H1 (cell line): Measurements from ENCODE around the gene MOB3C. TPM values are rescaled to one million over a fixed set of nuclear protein-coding genes. Genes with fewer than 3 reads are reported as not detected.

ENCODE experiments used
- CTCF ChIA-PET: fragments of 300-600 bp; sonication (Branson Sonifier 250); formaldehyde crosslinking; loops from one replicate; lab custom pipeline; 2021; ENCODE audit not compliant: partially characterized antibody; lab: Charles Lee
- POLR2A ChIA-PET: fragments of 300-600 bp; sonication (Branson Sonifier 250); formaldehyde crosslinking; loops from one replicate; lab custom pipeline; 2021; ENCODE audit warnings: inconsistent platforms; ENCODE audit not compliant: partially characterized antibody; lab: Charles Lee
- DNase-seq, 2 experiments: peaks; one replicate each; pipeline versions ENCODE4 v3.0.0 to v3.0.0-alpha.2; 2010 to 2022; ENCODE audit warnings: low spot score in 2 of 2, low read depth in 1 of 2, mixed read lengths in 1 of 2
- FAIRE-seq: peaks from 2 replicates; lab custom pipeline; 2011; peaks lifted over from hg19 to GRCh38; lab: Jason Lieb, UNC
- H2AFZ ChIP-seq: 2 replicates; pipeline ENCODE4 v1.8.1; 2012; ENCODE audit warnings: low read length, inconsistent platforms
- H2AK5ac ChIP-seq: 2 replicates; pipeline ENCODE4 v1.6.1; 2013; ENCODE audit warnings: low read depth, low read length
- H2BK120ac ChIP-seq: replicated peaks from 2 replicates; pipeline ENCODE3; 2013; ENCODE audit warnings: low read depth, low read length, inconsistent platforms
- H2BK12ac ChIP-seq: 2 replicates; pipeline ENCODE4 v1.6.1; 2013; ENCODE audit warnings: low read depth, low read length
- H2BK15ac ChIP-seq: 2 replicates; pipeline ENCODE4 v1.6.1; 2013; ENCODE audit warnings: low read length
- H2BK20ac ChIP-seq: 2 replicates; pipeline ENCODE4 v1.6.1; 2013; ENCODE audit warnings: low read length
- H2BK5ac ChIP-seq: 2 replicates; pipeline ENCODE4 v1.6.1; 2013; ENCODE audit warnings: low read depth, low read length
- H3K14ac ChIP-seq: 2 replicates; pipeline ENCODE4 v1.6.1; 2013; ENCODE audit warnings: inconsistent platforms; ENCODE audit not compliant: insufficient read length
- H3K18ac ChIP-seq: 2 replicates; pipeline ENCODE4 v1.6.1; 2013; ENCODE audit warnings: low read length; ENCODE audit errors: extremely low read depth
- H3K23ac ChIP-seq: 2 replicates; pipeline ENCODE4 v1.6.1; 2013; ENCODE audit warnings: inconsistent platforms; ENCODE audit not compliant: insufficient read length
- H3K23me2 ChIP-seq: 2 replicates; pipeline ENCODE4 v1.6.1; 2013; ENCODE audit warnings: low read depth, low read length
- H3K27ac ChIP-seq: 2 replicates; pipeline ENCODE4 v1.6.1; 2011; ENCODE audit warnings: low read depth, low read length, inconsistent platforms
- H3K27me3 ChIP-seq, 4 experiments: replicated peaks in 1 of 4; 1 replicate in 1 of 4; 2 replicates in 3 of 4; pipeline versions ENCODE4 v1.6.1 to v1.8.1; 2011 to 2013; ENCODE audit warnings: low read length in 3 of 4, mild to moderate bottlenecking in 3 of 4, inconsistent platforms in 2 of 4, mixed read lengths in 2 of 4, moderate library complexity in 1 of 4; ENCODE audit not compliant: control insufficient read depth in 3 of 4, insufficient read depth in 3 of 4; ENCODE audit errors: extremely low read depth in 1 of 4
- H3K36me3 ChIP-seq, 4 experiments: 2 replicates each; pipeline versions ENCODE4 v1.6.1 to v1.8.1; 2011 to 2013; ENCODE audit warnings: mild to moderate bottlenecking in 4 of 4, low read length in 3 of 4, moderate library complexity in 2 of 4, control low read depth in 1 of 4, inconsistent platforms in 1 of 4; ENCODE audit not compliant: insufficient read depth in 4 of 4, control insufficient read depth in 2 of 4
- H3K4ac ChIP-seq: replicated peaks from 2 replicates; pipeline ENCODE3; 2013; ENCODE audit warnings: low read length, low read depth, mixed read lengths, inconsistent platforms; ENCODE audit not compliant: insufficient read length
- H3K4me1 ChIP-seq, 4 experiments: replicated peaks in 1 of 4; 1 replicate in 1 of 4; 2 replicates in 3 of 4; pipeline versions ENCODE4 v1.6.1 to v1.8.1; 2011 to 2013; ENCODE audit warnings: low read length in 3 of 4, inconsistent platforms in 2 of 4, mixed read lengths in 1 of 4; ENCODE audit not compliant: insufficient read depth in 4 of 4, control insufficient read depth in 3 of 4
- H3K4me2 ChIP-seq, 2 experiments: 2 replicates each; pipeline versions ENCODE4 v1.6.1 to v1.8.1; 2011 to 2013; ENCODE audit warnings: low read depth in 2 of 2, low read length in 2 of 2, control low read depth in 1 of 2, inconsistent platforms in 1 of 2, mild to moderate bottlenecking in 1 of 2; ENCODE audit not compliant: insufficient read depth in 1 of 2
- H3K4me3 ChIP-seq, 4 experiments: fragments of 200-600, 300-600 bp in 1 of 4; sonication (generic), shearing (Covaris generic), sonication (Bioruptor Twin) in 1 of 4; 2 replicates each; pipeline versions ENCODE4 v1.5.1 to v1.8.1; 2011 to 2016; ENCODE audit warnings: low read length in 4 of 4, low read depth in 3 of 4, control low read depth in 2 of 4, inconsistent platforms in 2 of 4, mild to moderate bottlenecking in 2 of 4, mixed read lengths in 1 of 4, moderate library complexity in 1 of 4; ENCODE audit not compliant: insufficient read depth in 2 of 4; ENCODE audit errors: extremely low read depth in 1 of 4
- H3K56ac ChIP-seq: replicated peaks from 2 replicates; pipeline ENCODE3; 2013; ENCODE audit warnings: low read depth, mild to moderate bottlenecking, mixed read lengths, low read length, inconsistent platforms; ENCODE audit not compliant: insufficient read length
- H3K79me1 ChIP-seq: 2 replicates; pipeline ENCODE4 v1.6.1; 2013; ENCODE audit warnings: low read depth, low read length, control low read depth
- H3K79me2 ChIP-seq, 2 experiments: 2 replicates each; pipeline versions ENCODE4 v1.6.1 to v1.8.1; 2012 to 2013; ENCODE audit warnings: low read length in 2 of 2, mild to moderate bottlenecking in 2 of 2, inconsistent platforms in 1 of 2; ENCODE audit not compliant: insufficient read depth in 2 of 2, control insufficient read depth in 1 of 2
- H3K9ac ChIP-seq, 4 experiments: replicated peaks in 1 of 4; 1 replicate in 1 of 4; 2 replicates in 3 of 4; pipeline versions ENCODE4 v1.6.1 to v1.8.1; 2011 to 2013; ENCODE audit warnings: low read depth in 3 of 4, low read length in 3 of 4, control low read depth in 2 of 4, mild to moderate bottlenecking in 2 of 4, moderate library complexity in 2 of 4, inconsistent platforms in 1 of 4; ENCODE audit errors: extremely low read depth in 1 of 4
- H3K9me3 ChIP-seq, 2 experiments: 2 replicates each; pipeline versions ENCODE4 v1.6.1 to v1.8.1; 2012 to 2013; ENCODE audit warnings: mild to moderate bottlenecking in 2 of 2, moderate library complexity in 2 of 2, control low read depth in 1 of 2, inconsistent platforms in 1 of 2, low read depth in 1 of 2, low read length in 1 of 2, mixed read lengths in 1 of 2; ENCODE audit not compliant: insufficient read depth in 2 of 2
- H4K20me1 ChIP-seq, 2 experiments: replicated peaks in 1 of 2; 2 replicates each; pipeline versions ENCODE3 to v1.8.1; 2011 to 2013; ENCODE audit warnings: inconsistent platforms in 2 of 2, low read length in 2 of 2, mild to moderate bottlenecking in 1 of 2; ENCODE audit not compliant: insufficient read depth in 2 of 2, control insufficient read depth in 1 of 2
- H4K5ac ChIP-seq: 2 replicates; pipeline ENCODE4 v1.6.1; 2013; ENCODE audit warnings: low read length, low read depth, mixed read lengths, inconsistent platforms; ENCODE audit not compliant: insufficient read length
- H4K8ac ChIP-seq: 2 replicates; pipeline ENCODE4 v1.8.0; 2013; ENCODE audit warnings: mild to moderate bottlenecking, moderate library complexity, low read length, inconsistent platforms; ENCODE audit not compliant: insufficient read depth; ENCODE audit errors: extremely low read depth
- H4K91ac ChIP-seq: replicated peaks from 2 replicates; pipeline ENCODE3; 2013; ENCODE audit warnings: low read length, mixed read lengths, inconsistent platforms; ENCODE audit not compliant: insufficient read length
- ASH2L ChIP-seq: fragments of 200-600, 300-600 bp; sonication (generic); IDR thresholded peaks from one replicate; pipeline ENCODE4 v1.7.1; 2017; ENCODE audit warnings: low read length
- ATF3 ChIP-seq: IDR thresholded peaks from 2 replicates; pipeline ENCODE4 v1.6.1; 2011; ENCODE audit warnings: low read depth, mild to moderate bottlenecking, low read length; ENCODE audit not compliant: insufficient read depth
- CTBP2 ChIP-seq: IDR thresholded peaks from 2 replicates; pipeline ENCODE4 v1.7.0; 2011; ENCODE audit warnings: borderline replicate concordance, mild to moderate bottlenecking, moderate library complexity, mixed read lengths, low read length; ENCODE audit not compliant: insufficient read depth, insufficient read length
- HDAC2 ChIP-seq, 2 experiments: fragments of 300-600 bp in 1 of 2; sonication (generic) in 1 of 2; IDR thresholded peaks; 2 replicates each; pipeline ENCODE4 v1.6.1; 2011 to 2012; ENCODE audit warnings: low read depth in 2 of 2, low read length in 2 of 2, mild to moderate bottlenecking in 2 of 2, moderate library complexity in 2 of 2, borderline replicate concordance in 1 of 2, inconsistent platforms in 1 of 2
- POLR2AphosphoS5 ChIP-seq: IDR thresholded peaks from 2 replicates; pipeline ENCODE4 v1.6.1; 2011; ENCODE audit warnings: low read depth, low read length
- RXRA ChIP-seq: IDR thresholded peaks from 2 replicates; pipeline ENCODE4 v1.6.1; 2011; ENCODE audit warnings: low read depth, mild to moderate bottlenecking, low read length, moderate library complexity; ENCODE audit not compliant: insufficient read depth
- SRF ChIP-seq: IDR thresholded peaks from 2 replicates; pipeline ENCODE4 v1.6.1; 2011; ENCODE audit warnings: mild to moderate bottlenecking, low read depth, low read length, moderate library complexity
- WGBS, 2 experiments: shearing (Covaris generic) in 1 of 2; methylation state at CpG; one replicate each; pipeline versions ENCODE4 v1.1.6 to v1.1.7; 2013 to 2015; ENCODE audit warnings: low lambda C conversion rate in 2 of 2, mixed read lengths in 2 of 2, inconsistent platforms in 1 of 2, low coverage in 1 of 2, missing lambda C conversion rate in 1 of 2; ENCODE audit not compliant: insufficient replicate concordance in 2 of 2, insufficient coverage in 1 of 2, insufficient read length in 1 of 2; ENCODE audit errors: extremely low coverage in 1 of 2, missing lambda C conversion rate in 1 of 2; 5-methylcytosine and 5-hydroxymethylcytosine counted together
- polyA plus RNA-seq, 7 experiments: library from polyadenylated mRNA; depleted of rRNA in 3 of 7; stranded (reverse) in 5 of 7; unstranded in 2 of 7; fragments of >200 nt in 5 of 7; fragments of 200-250 nt in 2 of 7; gene quantifications; 1 replicate in 5 of 7; 2 replicates in 1 of 7; 4 replicates in 1 of 7; pipeline versions ENCODE4 v1.2.1 to v1.2.3, GENCODE V29; 2011 to 2013; ENCODE audit warnings: missing spikeins in 2 of 7, mixed read lengths in 2 of 7
- total RNA-seq: library from RNA; stranded (reverse); fragmentation: NEBNext Ultra II Directional; extraction: Animal tissue kit (Norgen Biotek cat#: 25700); gene quantifications from 2 replicates; pipeline ENCODE4 v1.2.1, GENCODE V29; 2021

The MOB3C gene
- total and polyA plus RNA-seq, 2 of the 8 experiments (the other 6 are each of a cell fraction or from before 2014, with no cell fraction given), result 5.8 to 6.6 TPM

GRCh38 chr1:46639547-46639946 lies 22.9 kb upstream of the MOB3C start:
- H2BK15ac ChIP-seq, result no peak overlapping the region
- H4K5ac ChIP-seq, result no peak overlapping the region
- CTCF ChIA-PET, result no interaction called here
- DNase-seq (no peak), FAIRE-seq (no peak)
- no peak overlapping the region for H4K91ac ChIP-seq
- H2BK120ac ChIP-seq, result no peak overlapping the region
- no peaks in the 10 kb centered on the region for H3K9me3 ChIP-seq
- no peak overlapping the region for H3K4ac ChIP-seq
- H3K4me3 ChIP-seq, result no peak overlapping the region
- H3K27ac ChIP-seq, result no peak overlapping the region
- H3K56ac ChIP-seq, result no peak overlapping the region
- H3K14ac ChIP-seq, result no peak overlapping the region
- POLR2A ChIA-PET, result interaction anchor here (2.0 kb wide), 1 partner anchor 10 kb away, joined by 4 read pairs; no protein-coding TSS in a partner anchor
- no peak overlapping the region for H4K8ac ChIP-seq
- H3K23ac ChIP-seq, result no peak overlapping the region
- peaks cover 0 to 13% (median 5%) of the 10 kb centered on the region in 4 experiments; a peak in 6 of 8 replicates for H3K36me3 ChIP-seq
- H3K79me2 ChIP-seq, result no peaks in the 10 kb centered on the region
- no peaks in the 10 kb centered on the region for H4K20me1 ChIP-seq
- H2AFZ ChIP-seq, result no peak overlapping the region
- H3K79me1 ChIP-seq, result no peaks in the 10 kb centered on the region
- TF ChIP-seq HDAC2 (IDR thresholded peaks at IDR 0.05; ENCODE audit: borderline replicate concordance in 1 of 2, low read depth in 2 of 2, low read length in 2 of 2) (no peak), ASH2L (no peak), SRF (no peak), POLR2AphosphoS5 (no peak), CTBP2 (no peak), RXRA (no peak), ATF3 (no peak)
- no peak overlapping the region for H3K9ac ChIP-seq
- no peak overlapping the region for H2BK20ac ChIP-seq
- no peak overlapping the region for H2BK5ac ChIP-seq
- H2BK12ac ChIP-seq, result no peak overlapping the region
- H3K4me2 ChIP-seq, result no peak overlapping the region
- no peaks in the 10 kb centered on the region for H3K4me1 ChIP-seq
- H3K18ac ChIP-seq, result no peak overlapping the region
- H3K27me3 ChIP-seq, result no peaks in the 10 kb centered on the region
- 82% methylated on average over 1 of the region's 1 CpG; no CpG with 5 or more reads in 1 of the 2 experiments for WGBS, 2 experiments
- no peak overlapping the region for H2AK5ac ChIP-seq
- no peaks in the 10 kb centered on the region for H3K23me2 ChIP-seq
